Liver (tissue), 9 donors: ENCODE measurements around the gene GPR171. TPM values are rescaled to one million over a fixed set of nuclear protein-coding genes. Genes with fewer than 3 reads are reported as not detected.

Experiments used
- DNase-seq: peaks from one replicate; pipeline ENCODE4 v3.0.0-alpha.2; 2017; ENCODE audit warnings: low spot score
- H3K27ac ChIP-seq, 2 donors: one replicate each; pipeline ENCODE4 v1.7.0; 2013; ENCODE audit warnings: inconsistent platforms in 2 of 2, low read length in 2 of 2, control low read depth in 1 of 2, low read depth in 1 of 2, mild to moderate bottlenecking in 1 of 2
- H3K27me3 ChIP-seq, 4 donors: one replicate each; pipeline versions ENCODE4 v1.6.1 to v1.7.0; 2013; ENCODE audit warnings: low read length in 3 of 4, inconsistent platforms in 1 of 4, mild to moderate bottlenecking in 1 of 4, moderate library complexity in 1 of 4; ENCODE audit not compliant: control insufficient read depth in 4 of 4, insufficient read depth in 4 of 4
- H3K36me3 ChIP-seq, 4 donors: one replicate each; pipeline versions ENCODE4 v1.6.1 to v1.7.0; 2013; ENCODE audit warnings: low read length in 3 of 4, mild to moderate bottlenecking in 3 of 4, low read depth in 1 of 4, moderate library complexity in 1 of 4; ENCODE audit not compliant: control insufficient read depth in 4 of 4, insufficient read depth in 3 of 4
- H3K4me1 ChIP-seq, 4 donors: one replicate each; pipeline versions ENCODE4 v1.6.1 to v1.7.0; 2013; ENCODE audit warnings: low read length in 3 of 4, mild to moderate bottlenecking in 3 of 4, moderate library complexity in 1 of 4; ENCODE audit not compliant: control insufficient read depth in 4 of 4, insufficient read depth in 4 of 4
- H3K4me3 ChIP-seq, 3 donors: one replicate each; pipeline versions ENCODE4 v1.6.1 to v1.7.0; 2013; ENCODE audit warnings: low read length in 3 of 3, control low read depth in 1 of 3, low read depth in 1 of 3, mild to moderate bottlenecking in 1 of 3
- H3K9ac ChIP-seq, 2 donors: one replicate each; pipeline ENCODE4 v1.7.0; 2013; ENCODE audit warnings: low read length in 2 of 2, mild to moderate bottlenecking in 2 of 2, moderate library complexity in 2 of 2, control low read depth in 1 of 2, low read depth in 1 of 2
- H3K9me3 ChIP-seq, 4 donors: one replicate each; pipeline versions ENCODE4 v1.6.1 to v1.7.0; 2013; ENCODE audit warnings: low read length in 3 of 4; ENCODE audit not compliant: control insufficient read depth in 4 of 4
- ATF3 ChIP-seq: IDR thresholded peaks from 2 replicates; pipeline ENCODE4 v1.6.1; 2016; ENCODE audit warnings: antibody characterized with exemption
- FOXA1 ChIP-seq: IDR thresholded peaks from 2 replicates; pipeline ENCODE4 v1.6.1; 2016; ENCODE audit warnings: antibody characterized with exemption
- FOXA2 ChIP-seq: IDR thresholded peaks from 2 replicates; pipeline ENCODE4 v1.6.1; 2016; ENCODE audit warnings: antibody characterized with exemption
- GABPA ChIP-seq, 2 donors: IDR thresholded peaks in 1 of 2; conservative IDR thresholded peaks in 1 of 2; 2 replicates each; pipeline ENCODE4 v1.6.1; 2016; ENCODE audit warnings: antibody characterized with exemption in 2 of 2, mild to moderate bottlenecking in 1 of 2, moderate library complexity in 1 of 2
- HNF4A ChIP-seq, 2 donors: conservative IDR thresholded peaks; 2 replicates each; pipeline ENCODE4 v1.6.1; 2016; ENCODE audit warnings: antibody characterized with exemption in 2 of 2, mild to moderate bottlenecking in 2 of 2
- JUND ChIP-seq, 2 donors: IDR thresholded peaks; 2 replicates each; pipeline ENCODE4 v1.6.1; 2016; ENCODE audit warnings: antibody characterized with exemption in 2 of 2
- NR2F2 ChIP-seq: IDR thresholded peaks from 2 replicates; pipeline ENCODE4 v1.6.1; 2016; ENCODE audit warnings: antibody characterized with exemption
- RAD21 ChIP-seq, 2 donors: IDR thresholded peaks; 2 replicates each; pipeline ENCODE4 v1.6.1; 2016; ENCODE audit warnings: antibody characterized with exemption in 2 of 2, mild to moderate bottlenecking in 2 of 2
- RXRA ChIP-seq, 2 donors: IDR thresholded peaks; 2 replicates each; pipeline ENCODE4 v1.6.1; 2017 to 2018; ENCODE audit warnings: antibody characterized with exemption in 2 of 2, mild to moderate bottlenecking in 1 of 2
- SP1 ChIP-seq: IDR thresholded peaks from 2 replicates; pipeline ENCODE4 v1.6.1; 2018; ENCODE audit warnings: antibody characterized with exemption, mild to moderate bottlenecking
- TAF1 ChIP-seq: conservative IDR thresholded peaks from 2 replicates; pipeline ENCODE4 v1.6.1; 2016; ENCODE audit warnings: antibody characterized with exemption, mild to moderate bottlenecking
- YY1 ChIP-seq: IDR thresholded peaks from 2 replicates; pipeline ENCODE4 v1.6.1; 2016; ENCODE audit warnings: antibody characterized with exemption, mild to moderate bottlenecking
- ZBTB33 ChIP-seq: IDR thresholded peaks from 2 replicates; pipeline ENCODE4 v1.6.1; 2016; ENCODE audit warnings: antibody characterized with exemption
- WGBS: extraction: QIAGEN DNeasy Blood & Tissue Kit; methylation state at CpG from one replicate; pipeline ENCODE4 v1.1.7; 2013; 5-methylcytosine and 5-hydroxymethylcytosine counted together
- polyA plus RNA-seq, 2 donors: library from polyadenylated mRNA; stranded (reverse) in 1 of 2; unstranded in 1 of 2; fragments of 200-250 nt in 1 of 2; fragments of >200 nt in 1 of 2; fragmentation: Nextera tagmentation in 1 of 2; extraction: Ambion mirVana in 1 of 2; gene quantifications; one replicate each; pipeline versions ENCODE4 v1.2.1 to v1.2.3, GENCODE V29; 2013 to 2015
- total RNA-seq, 2 donors: library from RNA; depleted of rRNA; stranded (reverse); fragments of >200 nt; gene quantifications; one replicate each; pipeline ENCODE4 v1.2.3, GENCODE V29; 2014
- TF ChIP-seq, protein P1 (sequence below): fragments of 150-350 bp; IDR thresholded peaks from 2 replicates; pipeline ENCODE4 v1.5.1; 2017; ENCODE audit warnings: improper control_type of control experiment, low read depth, low read length; ENCODE audit not compliant: missing input control
- donor health status: healthy.
- donor health status: healthy.
- donor health status: healthy.
- donor health status: healthy.
- donor health status: healthy.

The GPR171 gene
- total and polyA plus RNA-seq, 4 donors = 0.19 to 0.56 (median 0.28) TPM

DNA sequence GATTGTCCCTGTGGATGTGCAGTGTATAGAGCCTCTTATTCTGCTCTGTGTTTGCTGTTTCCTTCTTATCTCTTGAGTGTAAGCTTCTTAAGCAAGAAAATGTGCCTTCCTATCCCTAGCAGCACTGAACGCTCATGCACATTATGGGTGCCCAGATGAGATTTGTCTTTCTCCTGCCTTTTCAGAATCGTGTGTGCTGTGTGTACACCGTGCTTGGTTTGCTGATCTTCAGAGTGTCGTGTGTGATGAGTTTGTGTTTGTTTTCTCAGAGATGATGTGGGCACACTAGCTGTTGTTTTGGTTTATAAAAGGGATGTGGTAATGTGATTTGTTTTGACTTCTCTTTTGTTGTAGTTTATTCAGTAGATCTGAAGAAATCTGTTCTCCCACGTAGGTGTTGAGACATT is 19.7 kb downstream of the GPR171 start:
- Histone ChIP-seq H3K27me3 (no peaks in the 10 kb centered on the region), H3K9ac (no peak overlapping the region), H3K36me3 (no peaks in the 10 kb centered on the region), H3K4me3 (no peak overlapping the region), H3K27ac (no peak overlapping the region), H3K9me3 (no peaks in the 10 kb centered on the region), H3K4me1 (no peaks in the 10 kb centered on the region)
- DNase-seq = no peak
- TF ChIP-seq NR2F2 (no peak), RXRA (IDR thresholded peaks at IDR 0.05) (no peak), SP1 (no peak), TAF1 (no peak), YY1 (no peak), ZBTB33 (no peak), HNF4A (conservative IDR thresholded peaks at IDR 0.05) (no peak), ATF3 (no peak), GABPA (IDR thresholded peaks at IDR 0.05 in 1 of 2, conservative IDR thresholded peaks at IDR 0.05 in 1 of 2) (no peak), FOXA2 (no peak), RAD21 (IDR thresholded peaks at IDR 0.05) (no peak)
- 62% methylated on average over 5 of the region's 5 CpGs for WGBS

- Histone ChIP-seq H3K9me3 (no peaks in the 10 kb centered on the region), H3K4me1 (no peaks in the 10 kb centered on the region), H3K9ac (no peak overlapping the region), H3K36me3 (no peaks in the 10 kb centered on the region), H3K4me3 (no peak overlapping the region), H3K27ac (no peak overlapping the region), H3K27me3 (no peaks in the 10 kb centered on the region)
- no peak for TF ChIP-seq RXRA (IDR thresholded peaks at IDR 0.05)
- no peak for TF ChIP-seq JUND (IDR thresholded peaks at IDR 0.05)
- no peak for TF ChIP-seq NR2F2
- TF ChIP-seq, protein P1, sequence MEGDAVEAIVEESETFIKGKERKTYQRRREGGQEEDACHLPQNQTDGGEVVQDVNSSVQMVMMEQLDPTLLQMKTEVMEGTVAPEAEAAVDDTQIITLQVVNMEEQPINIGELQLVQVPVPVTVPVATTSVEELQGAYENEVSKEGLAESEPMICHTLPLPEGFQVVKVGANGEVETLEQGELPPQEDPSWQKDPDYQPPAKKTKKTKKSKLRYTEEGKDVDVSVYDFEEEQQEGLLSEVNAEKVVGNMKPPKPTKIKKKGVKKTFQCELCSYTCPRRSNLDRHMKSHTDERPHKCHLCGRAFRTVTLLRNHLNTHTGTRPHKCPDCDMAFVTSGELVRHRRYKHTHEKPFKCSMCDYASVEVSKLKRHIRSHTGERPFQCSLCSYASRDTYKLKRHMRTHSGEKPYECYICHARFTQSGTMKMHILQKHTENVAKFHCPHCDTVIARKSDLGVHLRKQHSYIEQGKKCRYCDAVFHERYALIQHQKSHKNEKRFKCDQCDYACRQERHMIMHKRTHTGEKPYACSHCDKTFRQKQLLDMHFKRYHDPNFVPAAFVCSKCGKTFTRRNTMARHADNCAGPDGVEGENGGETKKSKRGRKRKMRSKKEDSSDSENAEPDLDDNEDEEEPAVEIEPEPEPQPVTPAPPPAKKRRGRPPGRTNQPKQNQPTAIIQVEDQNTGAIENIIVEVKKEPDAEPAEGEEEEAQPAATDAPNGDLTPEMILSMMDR = no peak
- TF ChIP-seq ATF3 = no peak
- no peak for TF ChIP-seq FOXA1
- DNase-seq = no peak
- WGBS = 82% methylated on average over 5 of the region's 5 CpGs
Measured at GRCh38 chr3:151182349-151183079, 20.5 kb downstream of the GPR171 start.
